ENCODE measurements around the gene DOCK11.
A peak's percentile ranks its signal among the peaks of the same experiment; 100 is the strongest.

Gene DOCK11

DNA sequence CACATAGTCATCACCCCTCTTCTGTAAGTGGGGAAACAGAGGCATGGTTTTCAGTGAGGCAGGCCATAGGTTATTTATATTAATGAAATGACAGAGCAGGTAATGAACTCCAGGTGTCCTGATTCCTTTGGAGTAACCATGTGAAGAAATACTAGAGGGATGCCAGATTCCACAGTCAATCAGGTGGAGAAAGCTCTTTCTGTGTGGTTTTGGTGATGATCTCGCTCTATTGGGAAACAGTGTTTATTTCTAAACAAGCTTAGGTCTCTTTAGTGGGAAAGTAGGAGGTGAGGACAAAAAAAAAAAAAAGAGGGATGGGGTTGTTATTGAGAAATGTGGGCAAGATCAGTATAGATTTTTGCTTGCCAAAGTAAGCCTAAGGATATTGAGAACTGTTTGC lies 12.2 kb downstream of the DOCK11 start:
- Mint-ChIP-seq H3K9me3 (no peaks in the 10 kb centered on the region), H3K4me1 (ENCODE audit: low read depth in 2 of 2) (peaks cover 30 to 62% of the 10 kb centered on the region in 2 donors), H3K36me3 (ENCODE audit: insufficient read depth) (peaks cover 11% of the 10 kb centered on the region), H3K4me3 (no peak overlapping the region), H3K27me3 (no peaks in the 10 kb centered on the region), H3K27ac (peak overlapping the region in 1 of 2 donors; percentile 72)
- ATAC-seq (replicated peaks) (no peak), DNase-seq (no peak)

DNA sequence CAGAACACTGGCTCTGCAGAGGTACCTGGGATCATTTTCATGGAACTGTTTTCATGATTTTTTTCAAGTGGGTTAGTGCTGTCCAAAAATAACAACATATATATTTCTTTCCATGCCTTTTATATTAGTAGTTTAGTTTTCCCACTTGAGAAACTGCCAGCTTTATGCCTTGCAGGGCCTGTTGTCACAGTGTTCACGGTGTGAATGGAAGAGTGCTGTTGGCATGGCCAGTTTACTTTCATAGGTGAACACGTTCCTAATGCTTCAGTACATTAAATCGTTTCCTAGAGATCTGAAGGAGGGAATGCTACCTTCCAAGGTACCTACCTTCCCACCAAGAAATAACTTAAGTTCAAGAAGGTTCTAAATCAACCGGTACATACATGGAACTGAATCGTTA lies 12.6 kb downstream of the DOCK11 start:
- Mint-ChIP-seq H3K4me1 (ENCODE audit: low read depth in 2 of 2) (peaks cover 31 to 63% of the 10 kb centered on the region in 2 donors), H3K27ac (peak overlapping the region; percentile 74 to 86), H3K9me3 (no peaks in the 10 kb centered on the region), H3K36me3 (ENCODE audit: insufficient read depth) (peaks cover 11% of the 10 kb centered on the region), H3K27me3 (no peaks in the 10 kb centered on the region), H3K4me3 (no peak overlapping the region)
- no peak for DNase-seq
- ATAC-seq (replicated peaks), result no peak

DNA sequence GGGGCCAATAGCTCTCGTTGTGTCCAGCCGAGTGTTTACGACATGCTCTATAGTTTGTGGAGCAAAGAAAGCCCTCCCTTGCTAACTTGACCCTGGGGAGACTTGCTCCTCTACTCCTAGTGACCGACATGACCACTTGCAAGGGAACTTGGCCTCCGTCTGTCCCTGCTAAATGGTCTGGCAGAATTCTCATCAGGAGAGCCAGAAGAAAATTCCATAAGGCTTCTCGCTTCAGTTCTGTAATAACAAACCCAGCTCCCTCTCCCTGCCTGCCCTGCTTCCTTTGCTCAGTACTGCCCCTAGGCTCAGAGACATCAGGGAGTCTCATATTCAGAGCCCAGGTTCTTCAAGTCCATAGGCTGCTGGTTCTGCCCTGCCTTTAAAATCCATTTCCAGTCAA lies 13.0 kb downstream of the DOCK11 start:
- Mint-ChIP-seq H3K36me3 (ENCODE audit: insufficient read depth) (peaks cover 11% of the 10 kb centered on the region), H3K4me3 (peak overlapping the region; percentile 47 to 56), H3K4me1 (ENCODE audit: low read depth in 2 of 2) (peaks cover 29 to 63% of the 10 kb centered on the region in 2 donors), H3K9me3 (no peaks in the 10 kb centered on the region), H3K27me3 (no peaks in the 10 kb centered on the region), H3K27ac (peak overlapping the region; percentile 74 to 86)
- DNase-seq (no peak), ATAC-seq (replicated peaks) (no peak)

DNA sequence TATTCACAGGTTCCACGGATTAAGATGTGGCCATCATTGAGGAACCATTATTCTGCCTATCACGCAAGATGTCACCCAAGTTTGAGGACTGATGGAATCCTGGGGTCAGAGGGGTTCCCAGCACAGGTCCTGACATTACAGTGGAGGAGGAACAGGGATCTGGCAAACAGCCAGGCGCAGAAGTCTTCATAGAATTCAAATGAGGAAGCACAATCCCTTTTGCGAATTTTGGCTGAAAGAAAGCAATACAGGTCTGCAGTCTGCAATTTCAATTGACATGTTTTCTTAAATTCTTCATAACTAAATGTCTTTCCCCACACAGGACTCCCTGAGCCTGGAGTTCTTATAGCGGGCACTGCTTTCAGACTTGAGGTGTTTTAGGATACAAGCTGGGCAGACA lies 14.5 kb downstream of the DOCK11 start:
- Mint-ChIP-seq H3K9me3 (no peaks in the 10 kb centered on the region), H3K27ac (peak overlapping the region; percentile 72 to 86), H3K36me3 (ENCODE audit: insufficient read depth) (peaks cover 15% of the 10 kb centered on the region), H3K4me1 (ENCODE audit: low read depth in 2 of 2) (peaks cover 28 to 59% of the 10 kb centered on the region in 2 donors), H3K27me3 (no peaks in the 10 kb centered on the region), H3K4me3 (no peak overlapping the region)
- ATAC-seq (replicated peaks) (no peak), DNase-seq (no peak)

DNA sequence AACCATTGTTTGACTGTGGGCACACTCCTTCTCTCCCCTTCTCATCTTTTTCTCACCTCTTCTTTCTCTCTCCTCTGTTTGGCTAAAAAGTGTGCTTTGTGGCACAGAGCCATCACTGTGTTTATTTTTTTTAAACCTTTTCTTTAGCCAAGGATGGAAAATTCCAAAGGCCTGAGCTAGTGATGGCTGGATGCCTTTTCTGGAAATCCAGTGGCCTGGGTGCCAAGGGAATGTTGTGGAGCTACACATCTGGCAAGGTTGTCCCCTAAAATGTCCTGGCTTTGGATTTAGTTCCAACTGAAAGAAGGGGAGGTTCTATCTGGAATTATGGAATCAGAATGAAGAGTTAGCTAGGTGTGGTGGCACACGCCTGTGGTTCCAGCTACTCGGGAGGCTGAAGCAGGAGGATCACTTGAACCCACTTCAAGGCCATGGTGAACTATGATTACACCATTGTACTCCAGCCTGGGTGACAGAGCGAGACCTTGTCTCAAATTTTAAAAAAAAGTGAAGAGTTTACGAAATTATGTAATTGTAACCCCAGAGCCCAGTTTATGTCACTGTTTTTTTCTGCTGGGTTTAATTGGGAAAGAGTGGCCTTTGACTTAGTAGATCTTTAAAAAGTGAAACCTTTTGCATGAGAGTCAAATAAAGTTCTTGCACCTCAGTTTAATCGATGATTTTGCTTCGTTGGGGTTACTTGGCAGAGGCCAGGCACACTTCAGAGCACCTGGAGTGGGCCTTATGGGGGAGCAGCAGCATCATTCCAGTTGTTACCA lies 17.7 kb downstream of the DOCK11 start:
- H3K27me3 Mint-ChIP-seq, result no peaks in the 10 kb centered on the region
- no peak for DNase-seq
- peaks cover 12% of the 10 kb centered on the region for H3K36me3 Mint-ChIP-seq (ENCODE audit: insufficient read depth)
- H3K4me1 Mint-ChIP-seq (ENCODE audit: low read depth in 2 of 2), result peaks cover 25 to 47% of the 10 kb centered on the region in 2 donors
- H3K27ac Mint-ChIP-seq, result peak overlapping the region; percentile 7 to 95
- peak overlapping the region in 1 of 2 donors; percentile 61 for H3K4me3 Mint-ChIP-seq
- no peak for ATAC-seq (replicated peaks)
- no peaks in the 10 kb centered on the region for H3K9me3 Mint-ChIP-seq

DNA sequence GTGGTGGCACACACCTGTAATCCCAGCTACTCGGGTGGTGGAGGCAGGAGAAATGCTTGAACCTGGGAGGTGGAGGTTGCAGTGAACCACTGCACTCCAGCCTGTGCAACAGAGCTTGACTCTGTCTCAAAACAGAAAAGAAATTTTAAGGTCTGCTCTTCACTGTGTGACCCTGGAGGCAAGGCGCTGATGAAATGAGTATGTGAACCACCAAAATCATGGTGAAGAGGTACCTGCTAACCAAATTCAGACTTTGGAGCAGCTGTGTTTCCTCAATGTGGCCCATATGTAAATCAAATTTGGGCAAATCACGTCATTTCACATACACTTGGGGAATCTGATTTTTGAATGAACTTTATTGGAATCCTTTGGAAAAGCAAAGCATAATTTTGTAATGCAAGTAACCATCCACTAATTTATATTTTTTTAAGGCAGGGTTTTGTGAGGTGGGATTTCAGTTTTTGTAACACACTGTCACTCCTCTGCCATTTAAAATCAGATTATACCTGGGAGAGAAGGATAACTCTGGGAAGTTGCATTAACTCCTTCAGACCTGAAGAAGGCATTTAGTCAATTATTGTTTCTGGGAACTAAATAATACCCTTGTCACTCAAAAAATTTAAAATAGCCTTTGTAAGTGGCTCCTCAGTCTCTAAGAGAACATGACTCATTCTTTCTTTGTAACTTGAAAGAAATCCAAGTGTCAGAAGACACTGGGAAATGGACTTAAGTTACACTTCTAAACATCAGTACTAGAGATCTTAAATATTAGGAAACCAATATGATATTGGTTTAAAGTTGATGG lies 24.0 kb downstream of the DOCK11 start:
- Mint-ChIP-seq H3K4me1 (ENCODE audit: low read depth in 2 of 2) (peaks cover 28 to 35% of the 10 kb centered on the region in 2 donors), H3K36me3 (ENCODE audit: insufficient read depth) (peaks cover 10% of the 10 kb centered on the region), H3K4me3 (no peak overlapping the region), H3K9me3 (no peaks in the 10 kb centered on the region), H3K27me3 (no peaks in the 10 kb centered on the region), H3K27ac (peak overlapping the region in 1 of 2 donors; percentile 78)
- ATAC-seq (replicated peaks) (no peak), DNase-seq (no peak)

DNA sequence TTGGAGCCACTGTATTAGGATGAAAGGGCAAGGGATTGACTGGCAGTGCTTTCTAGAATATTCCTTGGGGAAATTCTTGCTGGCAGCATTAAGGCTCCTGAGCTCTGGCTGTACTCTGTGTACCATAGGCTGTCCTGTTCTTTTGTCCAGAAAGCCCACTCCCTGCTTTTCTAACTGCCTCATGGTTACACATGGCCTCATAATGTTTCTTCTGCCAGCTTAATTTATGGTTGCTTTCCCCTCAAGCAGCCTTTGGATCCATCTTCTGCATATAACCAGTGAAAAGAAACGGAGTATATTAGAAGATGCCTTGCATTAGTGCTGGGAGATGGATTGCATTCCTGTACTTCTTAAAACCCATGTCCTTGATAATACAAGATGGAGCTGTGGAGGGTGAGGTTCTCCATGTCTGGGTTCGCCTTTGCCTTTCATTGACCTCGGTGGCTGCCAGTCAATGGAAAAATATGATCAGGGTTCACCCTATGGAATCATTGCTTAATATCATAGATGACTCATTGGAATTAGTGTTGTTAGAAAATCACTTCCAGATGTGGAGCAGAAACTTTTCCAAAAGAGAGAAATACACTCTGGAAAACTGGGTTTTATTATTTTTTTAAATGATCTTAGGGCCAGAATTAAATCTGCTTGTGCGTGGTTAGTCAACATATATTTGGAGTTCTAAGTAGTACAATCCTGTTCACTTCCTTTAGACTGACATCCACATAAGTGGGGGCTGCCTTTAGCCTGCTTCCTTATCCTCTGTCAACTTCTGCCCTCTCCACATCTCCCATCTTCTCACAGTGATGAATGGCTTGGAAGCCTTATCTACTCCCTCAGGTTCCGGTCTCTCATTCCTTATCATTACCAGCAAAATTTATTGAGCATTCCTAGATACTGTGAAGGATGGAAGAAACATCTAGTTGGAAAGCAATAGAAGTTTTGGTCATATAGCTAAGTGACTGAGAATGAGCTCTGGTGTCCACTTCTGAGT lies 24.9 kb downstream of the DOCK11 start:
- H3K4me3 Mint-ChIP-seq, result peak overlapping the region in 1 of 2 donors; percentile 26
- H3K4me1 Mint-ChIP-seq (ENCODE audit: low read depth in 2 of 2), result peaks cover 28 to 40% of the 10 kb centered on the region in 2 donors
- peaks cover 10% of the 10 kb centered on the region for H3K36me3 Mint-ChIP-seq (ENCODE audit: insufficient read depth)
- peak overlapping the region; percentile 3 to 98 for H3K27ac Mint-ChIP-seq
- no peaks in the 10 kb centered on the region for H3K27me3 Mint-ChIP-seq
- H3K9me3 Mint-ChIP-seq, result no peaks in the 10 kb centered on the region
- DNase-seq (no peak), ATAC-seq (replicated peaks) (no peak)

DNA sequence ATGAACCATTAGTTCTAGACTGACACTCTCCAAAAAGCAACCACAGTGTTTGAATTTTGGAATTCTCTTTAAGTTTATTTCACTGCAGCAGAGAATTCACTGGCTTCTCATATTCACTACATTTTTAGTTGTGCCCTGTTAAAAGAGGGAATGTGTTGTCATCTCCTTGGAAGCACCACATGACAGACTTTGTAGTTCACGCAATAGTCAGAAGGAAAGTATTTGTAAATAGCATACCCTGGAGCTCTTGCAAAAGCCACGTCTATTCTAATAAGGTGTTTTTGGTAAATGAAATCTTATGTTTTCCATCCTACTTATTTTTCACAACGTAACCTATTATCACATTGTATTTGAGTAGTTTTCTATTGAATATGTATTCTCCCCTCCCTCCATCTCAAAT lies 25.8 kb downstream of the DOCK11 start:
- no peak for ATAC-seq (replicated peaks)
- H3K27ac Mint-ChIP-seq, result peak overlapping the region; percentile 92 to 98
- no peak for DNase-seq
- H3K9me3 Mint-ChIP-seq, result no peaks in the 10 kb centered on the region
- peak overlapping the region in 1 of 2 donors; percentile 35 for H3K4me3 Mint-ChIP-seq
- peaks cover 32 to 44% of the 10 kb centered on the region in 2 donors for H3K4me1 Mint-ChIP-seq (ENCODE audit: low read depth in 2 of 2)
- peaks cover 10% of the 10 kb centered on the region for H3K36me3 Mint-ChIP-seq (ENCODE audit: insufficient read depth)
- no peaks in the 10 kb centered on the region for H3K27me3 Mint-ChIP-seq

DNA sequence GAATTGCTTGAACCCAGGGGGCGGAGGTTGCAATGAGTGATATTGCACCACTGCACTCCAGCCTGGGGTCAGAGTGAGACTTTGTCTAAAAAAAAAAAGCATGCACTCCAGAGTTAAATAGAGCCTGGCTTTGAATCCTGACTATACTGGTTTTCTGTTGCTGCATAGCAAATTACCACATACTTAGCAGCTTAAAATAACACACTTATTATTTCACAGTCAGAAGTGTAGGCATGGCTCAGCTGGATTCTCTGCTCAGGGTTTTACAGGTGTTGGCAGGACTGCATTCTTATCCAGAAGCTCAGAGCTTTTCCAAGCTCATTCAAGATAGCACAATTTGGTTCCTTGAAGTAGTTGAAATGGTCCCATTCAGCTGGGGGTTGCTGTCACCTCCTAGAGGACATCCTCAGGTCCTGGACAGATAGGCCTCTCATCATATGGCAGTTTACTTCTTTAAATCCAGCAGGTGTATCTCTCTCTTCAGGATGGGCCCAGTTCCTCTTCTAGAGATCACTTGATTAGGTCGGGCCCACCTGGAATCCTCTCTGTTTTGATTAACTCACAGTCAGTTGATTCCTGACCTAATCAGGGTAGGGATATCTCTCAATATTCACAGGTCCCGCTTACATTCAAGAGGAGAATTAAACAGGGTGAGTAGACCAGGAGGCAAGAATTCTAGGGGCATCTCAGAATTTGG lies 26.8 kb downstream of the DOCK11 start:
- H3K4me1 Mint-ChIP-seq (ENCODE audit: low read depth in 2 of 2), result peaks cover 31 to 45% of the 10 kb centered on the region in 2 donors
- DNase-seq (no peak), ATAC-seq (replicated peaks) (no peak)
- no peaks in the 10 kb centered on the region for H3K27me3 Mint-ChIP-seq
- no peak overlapping the region for H3K4me3 Mint-ChIP-seq
- peaks cover 10% of the 10 kb centered on the region for H3K36me3 Mint-ChIP-seq (ENCODE audit: insufficient read depth)
- peak overlapping the region; percentile 92 to 98 for H3K27ac Mint-ChIP-seq
- no peaks in the 10 kb centered on the region for H3K9me3 Mint-ChIP-seq

DNA sequence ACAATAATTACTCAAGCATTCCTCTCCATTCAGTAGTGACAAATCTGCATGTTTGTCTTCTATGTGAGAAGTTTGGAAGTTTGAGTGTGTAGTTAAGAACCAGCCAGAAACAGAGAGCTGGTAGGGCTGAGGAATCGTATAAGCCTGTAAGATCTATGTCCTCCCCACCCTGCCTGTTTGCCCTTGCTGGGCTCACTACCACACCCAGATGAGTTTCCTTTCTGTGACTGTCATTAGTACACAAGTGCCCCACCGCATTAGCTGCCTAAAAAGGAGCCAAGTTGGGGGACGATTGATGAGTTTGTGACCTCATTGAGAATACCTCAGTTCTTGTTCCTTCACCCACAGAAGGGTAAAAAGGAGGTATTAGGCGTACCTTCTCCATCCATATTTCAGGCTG lies 28.3 kb downstream of the DOCK11 start:
- peak overlapping the region; percentile 92 to 98 for H3K27ac Mint-ChIP-seq
- H3K9me3 Mint-ChIP-seq, result no peaks in the 10 kb centered on the region
- H3K27me3 Mint-ChIP-seq, result no peaks in the 10 kb centered on the region
- peaks cover 15% of the 10 kb centered on the region for H3K36me3 Mint-ChIP-seq (ENCODE audit: insufficient read depth)
- H3K4me1 Mint-ChIP-seq (ENCODE audit: low read depth in 2 of 2), result peaks cover 33 to 52% of the 10 kb centered on the region in 2 donors
- DNase-seq, result peak; percentile 35 to 39 (median 39)
- ATAC-seq (replicated peaks), result peak; percentile 83
- peak overlapping the region; percentile 66 to 67 for H3K4me3 Mint-ChIP-seq

DNA sequence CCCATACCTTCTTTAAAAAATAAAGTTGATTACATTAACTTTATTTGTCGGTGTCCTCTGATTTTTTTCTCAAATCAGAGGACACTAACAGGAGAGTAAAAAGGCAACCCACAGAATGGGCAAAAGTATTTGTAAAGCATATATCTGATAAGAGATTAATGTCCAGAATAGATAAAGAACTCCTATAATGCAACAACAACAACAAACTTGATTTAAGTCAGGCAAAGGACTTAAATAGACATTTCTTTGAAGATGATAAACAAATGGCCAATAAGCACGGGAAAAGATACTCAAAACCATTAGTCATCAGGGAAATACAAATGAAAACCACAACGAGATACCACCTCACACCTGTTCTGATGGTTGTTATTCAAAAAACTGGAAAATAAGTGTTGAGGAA lies 28.7 kb downstream of the DOCK11 start:
- no peaks in the 10 kb centered on the region for H3K9me3 Mint-ChIP-seq
- H3K27me3 Mint-ChIP-seq, result no peaks in the 10 kb centered on the region
- H3K36me3 Mint-ChIP-seq (ENCODE audit: insufficient read depth), result peaks cover 15% of the 10 kb centered on the region
- no peak for DNase-seq
- peak overlapping the region; percentile 92 to 98 for H3K27ac Mint-ChIP-seq
- ATAC-seq (replicated peaks), result no peak
- peaks cover 37 to 56% of the 10 kb centered on the region in 2 donors for H3K4me1 Mint-ChIP-seq (ENCODE audit: low read depth in 2 of 2)
- H3K4me3 Mint-ChIP-seq, result peak overlapping the region; percentile 19 to 66

DNA sequence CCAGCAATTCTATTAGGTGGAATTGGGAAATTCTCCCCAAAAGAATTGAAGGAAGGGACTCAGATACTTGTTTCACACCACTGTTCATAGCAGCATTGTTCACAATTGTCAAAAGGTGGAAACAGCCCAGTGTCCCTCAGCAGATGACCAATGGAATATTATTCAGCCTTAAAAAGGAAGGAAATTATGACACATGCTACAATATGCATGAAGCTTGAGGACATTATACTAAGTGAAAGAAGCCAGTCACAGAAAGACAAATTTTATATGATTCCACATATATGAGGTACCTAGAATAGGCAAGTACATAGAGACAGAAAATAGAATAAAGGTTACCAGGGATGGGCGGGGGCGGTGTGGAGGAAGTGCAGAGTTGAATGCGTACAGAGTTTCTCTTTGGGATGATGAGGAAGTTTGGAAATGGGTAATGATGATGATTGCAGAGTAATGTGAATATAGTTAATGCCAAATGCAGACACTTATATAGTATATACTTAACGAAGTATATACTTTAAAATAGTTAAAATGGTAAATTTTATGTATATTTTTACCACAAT lies 29.6 kb downstream of the DOCK11 start:
- Mint-ChIP-seq H3K27me3 (no peaks in the 10 kb centered on the region), H3K9me3 (no peaks in the 10 kb centered on the region), H3K4me1 (ENCODE audit: low read depth in 2 of 2) (peaks cover 38 to 57% of the 10 kb centered on the region in 2 donors), H3K36me3 (ENCODE audit: insufficient read depth) (peaks cover 15% of the 10 kb centered on the region), H3K27ac (peak overlapping the region; percentile 49 to 98), H3K4me3 (peak overlapping the region in 1 of 2 donors; percentile 19)
- no peak for ATAC-seq (replicated peaks)
- DNase-seq, result no peak

All from effector memory CD8-positive, alpha-beta T cell (primary cell).